Panc1 (cell line): Measurements from ENCODE around the gene RBMS3. TPM values are rescaled to one million over a fixed set of nuclear protein-coding genes. Genes with fewer than 3 reads are reported as not detected.

Experiments used
- ATAC-seq: fragments of 200-7000 bp; cut with Tn5 transposase; 2 replicates; pipeline ENCODE4 v1.9.1; 2020; ENCODE audit warnings: mild to moderate bottlenecking, moderate library complexity
- BruUV-seq: library from RNA; stranded (reverse); fragments of 400-500 nt; replicated peaks from 2 replicates; lab custom pipeline; 2021; lab: Mats Ljungman, UMichigan
- CTCF ChIA-PET: fragments of 300-600 bp; sonication (Branson Sonifier 250); formaldehyde crosslinking; loops from one replicate; lab custom pipeline; 2022; ENCODE audit warnings: antibody characterized with exemption; lab: Charles Lee
- POLR2A ChIA-PET: fragments of 300-600 bp; sonication (Branson Sonifier 250); formaldehyde crosslinking; loops from one replicate; lab custom pipeline; 2022; ENCODE audit warnings: antibody characterized with exemption; lab: Charles Lee
- DNase-seq: peaks from one replicate; pipeline ENCODE4 v3.0.0-alpha.2; 2010; ENCODE audit warnings: low read depth, low spot score
- H3K27ac ChIP-seq: 2 replicates; pipeline ENCODE4 v1.5.1; 2011; ENCODE audit warnings: mild to moderate bottlenecking, low read length, inconsistent platforms
- H3K27me3 ChIP-seq: fragments of 200-500 bp; sonication (Bioruptor generic); 2 replicates; pipeline ENCODE4 v1.6.0; 2014; ENCODE audit warnings: low read length, inconsistent platforms; ENCODE audit not compliant: control insufficient read depth, insufficient read depth
- H3K36me3 ChIP-seq: fragments of 200-500 bp; sonication (Bioruptor generic); 2 replicates; pipeline ENCODE4 v1.5.1; 2014; ENCODE audit warnings: inconsistent platforms, mild to moderate bottlenecking, low read length, moderate library complexity; ENCODE audit not compliant: control insufficient read depth, insufficient read depth
- H3K4me1 ChIP-seq: 2 replicates; pipeline ENCODE4 v1.5.1; 2011; ENCODE audit warnings: inconsistent platforms, mild to moderate bottlenecking, low read length, moderate library complexity; ENCODE audit not compliant: control insufficient read depth, insufficient read depth
- H3K4me3 ChIP-seq, 2 experiments: 2 replicates each; pipeline ENCODE4 v1.5.1; 2011 to 2012; ENCODE audit warnings: low read depth in 2 of 2, low read length in 2 of 2, mild to moderate bottlenecking in 2 of 2, inconsistent platforms in 1 of 2, moderate library complexity in 1 of 2
- H3K9me3 ChIP-seq: fragments of 200-500 bp; sonication (Bioruptor generic); 2 replicates; pipeline ENCODE4 v1.5.1; 2014; ENCODE audit warnings: low read depth, mild to moderate bottlenecking, inconsistent platforms, low read length, moderate library complexity; ENCODE audit not compliant: control insufficient read depth, insufficient read depth
- POLR2AphosphoS5 ChIP-seq: IDR thresholded peaks from 2 replicates; pipeline ENCODE4 v1.6.1; 2012; ENCODE audit warnings: mild to moderate bottlenecking, low read depth, low read length, moderate library complexity
- SIN3A ChIP-seq: IDR thresholded peaks from 2 replicates; pipeline ENCODE4 v1.6.1; 2012; ENCODE audit warnings: low read depth, mild to moderate bottlenecking, low read length, moderate library complexity, borderline replicate concordance; ENCODE audit not compliant: insufficient read depth
- TCF7L2 ChIP-seq: IDR thresholded peaks from 2 replicates; pipeline ENCODE4 v1.6.1; 2011; ENCODE audit warnings: mild to moderate bottlenecking, low read depth, low read length, inconsistent platforms
- in situ Hi-C: cut with HindIII; loops from 2 replicates; pipeline ENCODE4 v1.10.0; 2016; ENCODE audit warnings: low sequenced_read_pairs, low pct_unique_long_range_greater_than_20kb
- intact Hi-C: fragments of 100-400 bp; cut with micrococcal nuclease; formaldehyde crosslinking; loops from one replicate; pipeline ENCODE4 v1.10.0; 2022; ENCODE audit not compliant: unreplicated experiment
- total RNA-seq: library from RNA; stranded (reverse); gene quantifications from one replicate; pipeline ENCODE4 v1.2.1, GENCODE V29; 2021; ENCODE audit not compliant: unreplicated experiment
- TF ChIP-seq, protein P1 (sequence below): fragments of 450-650 bp; IDR thresholded peaks from 2 replicates; pipeline ENCODE4 v1.5.1; 2017; ENCODE audit warnings: mild to moderate bottlenecking
- TF ChIP-seq, protein P2 (sequence below), 2 experiments: IDR thresholded peaks; 2 replicates each; pipeline ENCODE4 v1.6.1; 2011 to 2012; ENCODE audit warnings: low read depth in 2 of 2, control low read depth in 1 of 2, low read length in 1 of 2, mild to moderate bottlenecking in 1 of 2, moderate library complexity in 1 of 2; ENCODE audit not compliant: insufficient read depth in 1 of 2

The RBMS3 gene
- total RNA-seq, 1 experiment from 2014 or later, result 1.1 TPM

DNA sequence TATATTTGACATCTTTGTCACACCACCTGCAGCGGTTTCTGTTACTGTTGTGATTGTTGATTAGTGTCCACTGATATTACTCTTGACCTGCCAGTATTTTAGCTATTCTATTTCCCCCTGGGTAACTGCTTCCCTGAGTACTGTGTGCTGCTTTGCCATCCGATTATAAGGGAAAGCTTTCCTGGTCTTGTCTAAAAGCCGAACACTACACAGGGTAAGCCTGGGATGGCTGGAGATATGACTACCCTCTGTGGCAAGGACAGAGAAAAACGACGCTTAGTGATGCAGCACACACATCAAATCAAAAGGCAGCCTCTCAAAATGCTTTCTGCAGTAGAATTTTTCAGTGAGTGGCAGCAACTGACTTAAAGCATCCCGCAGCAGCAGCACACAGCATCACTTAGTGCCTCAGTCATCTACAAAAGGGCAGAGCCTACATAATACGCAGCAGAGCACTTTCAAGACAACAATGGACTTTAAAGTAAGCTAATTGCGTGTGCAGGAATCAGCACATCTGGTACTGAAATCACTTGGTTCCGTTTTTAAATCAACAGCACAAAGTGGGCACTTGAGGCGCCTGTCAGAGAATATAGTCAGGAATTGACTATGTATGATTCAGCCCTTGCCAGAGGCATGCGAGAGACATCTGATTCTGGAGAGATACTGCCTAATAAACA is 669.2 kb downstream of the RBMS3 start:
- Histone ChIP-seq H3K9me3 (no peaks in the 10 kb centered on the region), H3K4me1 (no peaks in the 10 kb centered on the region), H3K4me3 (no peak overlapping the region), H3K27ac (no peak overlapping the region), H3K27me3 (no peaks in the 10 kb centered on the region), H3K36me3 (no peaks in the 10 kb centered on the region)
- BruUV-seq, result no TSS peak
- TF ChIP-seq, protein P1, sequence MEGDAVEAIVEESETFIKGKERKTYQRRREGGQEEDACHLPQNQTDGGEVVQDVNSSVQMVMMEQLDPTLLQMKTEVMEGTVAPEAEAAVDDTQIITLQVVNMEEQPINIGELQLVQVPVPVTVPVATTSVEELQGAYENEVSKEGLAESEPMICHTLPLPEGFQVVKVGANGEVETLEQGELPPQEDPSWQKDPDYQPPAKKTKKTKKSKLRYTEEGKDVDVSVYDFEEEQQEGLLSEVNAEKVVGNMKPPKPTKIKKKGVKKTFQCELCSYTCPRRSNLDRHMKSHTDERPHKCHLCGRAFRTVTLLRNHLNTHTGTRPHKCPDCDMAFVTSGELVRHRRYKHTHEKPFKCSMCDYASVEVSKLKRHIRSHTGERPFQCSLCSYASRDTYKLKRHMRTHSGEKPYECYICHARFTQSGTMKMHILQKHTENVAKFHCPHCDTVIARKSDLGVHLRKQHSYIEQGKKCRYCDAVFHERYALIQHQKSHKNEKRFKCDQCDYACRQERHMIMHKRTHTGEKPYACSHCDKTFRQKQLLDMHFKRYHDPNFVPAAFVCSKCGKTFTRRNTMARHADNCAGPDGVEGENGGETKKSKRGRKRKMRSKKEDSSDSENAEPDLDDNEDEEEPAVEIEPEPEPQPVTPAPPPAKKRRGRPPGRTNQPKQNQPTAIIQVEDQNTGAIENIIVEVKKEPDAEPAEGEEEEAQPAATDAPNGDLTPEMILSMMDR, result no peak
- TF ChIP-seq SIN3A (no peak), POLR2AphosphoS5 (no peak), TCF7L2 (no peak)
- TF ChIP-seq, protein P2, sequence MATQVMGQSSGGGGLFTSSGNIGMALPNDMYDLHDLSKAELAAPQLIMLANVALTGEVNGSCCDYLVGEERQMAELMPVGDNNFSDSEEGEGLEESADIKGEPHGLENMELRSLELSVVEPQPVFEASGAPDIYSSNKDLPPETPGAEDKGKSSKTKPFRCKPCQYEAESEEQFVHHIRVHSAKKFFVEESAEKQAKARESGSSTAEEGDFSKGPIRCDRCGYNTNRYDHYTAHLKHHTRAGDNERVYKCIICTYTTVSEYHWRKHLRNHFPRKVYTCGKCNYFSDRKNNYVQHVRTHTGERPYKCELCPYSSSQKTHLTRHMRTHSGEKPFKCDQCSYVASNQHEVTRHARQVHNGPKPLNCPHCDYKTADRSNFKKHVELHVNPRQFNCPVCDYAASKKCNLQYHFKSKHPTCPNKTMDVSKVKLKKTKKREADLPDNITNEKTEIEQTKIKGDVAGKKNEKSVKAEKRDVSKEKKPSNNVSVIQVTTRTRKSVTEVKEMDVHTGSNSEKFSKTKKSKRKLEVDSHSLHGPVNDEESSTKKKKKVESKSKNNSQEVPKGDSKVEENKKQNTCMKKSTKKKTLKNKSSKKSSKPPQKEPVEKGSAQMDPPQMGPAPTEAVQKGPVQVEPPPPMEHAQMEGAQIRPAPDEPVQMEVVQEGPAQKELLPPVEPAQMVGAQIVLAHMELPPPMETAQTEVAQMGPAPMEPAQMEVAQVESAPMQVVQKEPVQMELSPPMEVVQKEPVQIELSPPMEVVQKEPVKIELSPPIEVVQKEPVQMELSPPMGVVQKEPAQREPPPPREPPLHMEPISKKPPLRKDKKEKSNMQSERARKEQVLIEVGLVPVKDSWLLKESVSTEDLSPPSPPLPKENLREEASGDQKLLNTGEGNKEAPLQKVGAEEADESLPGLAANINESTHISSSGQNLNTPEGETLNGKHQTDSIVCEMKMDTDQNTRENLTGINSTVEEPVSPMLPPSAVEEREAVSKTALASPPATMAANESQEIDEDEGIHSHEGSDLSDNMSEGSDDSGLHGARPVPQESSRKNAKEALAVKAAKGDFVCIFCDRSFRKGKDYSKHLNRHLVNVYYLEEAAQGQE (IDR thresholded peaks at IDR 0.05; ENCODE audit: insufficient read depth in 1 of 2, low read depth in 2 of 2, low read length in 1 of 2), result no peak
- intact Hi-C loops (no loop called here), in situ Hi-C loops (no loop called here)
- ChIA-PET CTCF (no interaction called here), POLR2A (no interaction called here)
- no peak for ATAC-seq
- DNase-seq, result no peak

DNA sequence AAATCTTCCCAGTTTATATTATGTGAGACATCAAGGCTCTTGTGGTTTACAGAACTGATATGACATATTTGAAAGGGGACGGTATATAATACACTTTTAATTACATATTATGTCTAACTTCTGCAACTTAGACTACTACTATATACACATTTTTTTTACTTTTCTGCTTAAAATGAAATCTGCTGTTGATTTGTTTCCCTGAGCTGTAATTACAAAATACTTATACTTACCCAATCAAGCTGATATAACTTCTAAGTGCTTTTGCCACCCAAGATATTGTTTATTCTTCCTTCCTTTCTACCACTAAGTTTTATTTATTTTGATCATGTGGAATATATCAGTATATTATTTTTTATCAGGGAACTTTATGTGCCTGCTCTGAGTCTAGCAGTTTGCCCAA is 671.6 kb downstream of the RBMS3 start:
- no peak overlapping the region for H3K4me3 ChIP-seq
- H3K27me3 ChIP-seq, result no peaks in the 10 kb centered on the region
- no peaks in the 10 kb centered on the region for H3K36me3 ChIP-seq
- in situ Hi-C loops (no loop called here), intact Hi-C loops (no loop called here)
- DNase-seq (no peak), ATAC-seq (no peak)
- ChIA-PET CTCF (no interaction called here), POLR2A (no interaction called here)
- H3K4me1 ChIP-seq, result no peaks in the 10 kb centered on the region
- H3K9me3 ChIP-seq, result no peaks in the 10 kb centered on the region
- BruUV-seq, result no TSS peak
- H3K27ac ChIP-seq, result no peak overlapping the region
- TF ChIP-seq TCF7L2 (no peak), SIN3A (no peak), POLR2AphosphoS5 (no peak)
- TF ChIP-seq, protein P1, result no peak
- TF ChIP-seq, protein P2 (IDR thresholded peaks at IDR 0.05; ENCODE audit: insufficient read depth in 1 of 2, low read depth in 2 of 2, low read length in 1 of 2), result no peak
